Measurements from ENCODE around the gene SSH2.

GRCh38 chr17:29582772-29583171 lies 347.3 kb downstream of the SSH2 start:
- TF ChIP-seq ZFP30 (CRISPR knock-in tag; IDR thresholded peaks at IDR 0.05) (no peak), ZNF8 (CRISPR knock-in tag; IDR thresholded peaks at IDR 0.05) (no peak), CREB5 (CRISPR knock-in tag; IDR thresholded peaks at IDR 0.05; ENCODE audit: low read depth) (no peak), PATZ1 (CRISPR knock-in tag; IDR thresholded peaks at IDR 0.05; ENCODE audit: borderline replicate concordance) (no peak), TOX (CRISPR knock-in tag; IDR thresholded peaks at IDR 0.05; ENCODE audit: borderline replicate concordance) (no peak), OSR1 (CRISPR knock-in tag; IDR thresholded peaks at IDR 0.05) (no peak), RARB (CRISPR knock-in tag; IDR thresholded peaks at IDR 0.05) (no peak), ESRRG (CRISPR knock-in tag; IDR thresholded peaks at IDR 0.05) (no peak), CSRNP3 (CRISPR knock-in tag; IDR thresholded peaks at IDR 0.05) (no peak), POU6F1 (CRISPR knock-in tag; IDR thresholded peaks at IDR 0.05; ENCODE audit: borderline replicate concordance, low read depth) (no peak), ARNTL (CRISPR knock-in tag; IDR thresholded peaks at IDR 0.05; ENCODE audit: borderline replicate concordance, low read depth) (no peak), TCF4 (CRISPR knock-in tag; IDR thresholded peaks at IDR 0.05; ENCODE audit: borderline replicate concordance) (no peak)
